ENCODE data around the gene TPSG1.
"Not testable (repeated sequence)": the region's sequence is repeated elsewhere in the genome, so short reads cannot be mapped to it uniquely, and the experiment has no call there.

TPSG1 gene

DNA sequence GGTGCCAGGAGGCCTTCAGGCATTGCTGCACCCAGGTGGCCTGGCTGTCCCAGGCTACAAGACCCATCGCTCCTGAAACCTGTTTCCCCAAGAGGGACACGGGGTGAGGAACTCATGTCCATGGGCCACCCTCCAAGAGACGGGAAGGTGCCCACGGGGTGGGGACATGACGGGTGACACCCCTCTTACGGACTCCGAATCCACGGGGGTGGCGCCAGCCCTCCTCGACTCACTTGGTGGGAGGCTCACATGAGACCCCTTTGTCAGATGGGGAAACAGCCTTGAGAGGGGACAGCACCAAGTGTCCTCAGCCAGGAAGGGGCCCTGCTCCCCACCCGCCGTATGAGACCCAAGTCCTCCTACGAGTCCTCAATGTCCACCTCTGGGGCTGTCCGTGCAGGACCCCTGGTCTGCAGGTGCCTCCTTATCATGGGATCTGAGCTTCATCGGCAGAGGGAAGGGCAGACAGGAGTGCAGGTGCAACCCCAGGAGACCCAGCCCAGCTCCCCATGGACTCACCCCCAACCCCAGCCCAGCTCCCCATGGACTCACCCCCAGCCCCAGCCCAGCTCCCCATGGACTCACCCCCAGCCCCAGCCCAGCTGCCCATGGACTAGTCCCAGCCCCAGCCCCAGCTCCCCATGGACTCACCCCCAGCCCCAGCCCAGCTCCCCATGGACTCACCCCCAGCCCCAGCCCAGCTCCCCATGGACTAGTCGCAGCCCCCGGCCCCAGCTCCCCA lies 5.6 kb upstream of the TPSG1 start:
- not testable (repeated sequence) for DNase-seq (ENCODE audit: low spot score)

DNA sequence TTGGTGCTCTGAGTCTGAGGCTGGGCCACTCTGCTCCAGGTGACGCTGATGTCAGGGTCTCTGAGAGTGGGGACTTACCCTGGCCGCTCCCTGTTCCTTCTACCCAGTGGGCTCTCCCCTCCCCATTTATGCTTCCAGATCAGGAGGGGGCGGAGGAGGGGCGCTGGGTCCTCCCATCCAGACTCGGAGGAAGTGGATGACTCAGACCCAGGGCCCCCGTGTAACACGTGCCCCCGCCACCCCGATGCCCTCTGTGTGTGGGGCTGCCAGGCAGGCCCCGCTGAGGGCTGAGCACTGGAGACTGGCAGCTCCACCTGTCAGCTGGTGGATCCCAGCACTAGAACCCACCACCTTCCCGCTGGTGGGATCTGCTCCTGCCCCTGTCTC lies 5.0 kb upstream of the TPSG1 start, which contains the start of gene TPSB2:
Gene TPSB2 (minus strand): TSS at position 101 of the 387 bp plus-strand sequence. CDS start 233 bp downstream, outside the sequence.
- not testable (repeated sequence) for DNase-seq (ENCODE audit: low spot score)

DNA sequence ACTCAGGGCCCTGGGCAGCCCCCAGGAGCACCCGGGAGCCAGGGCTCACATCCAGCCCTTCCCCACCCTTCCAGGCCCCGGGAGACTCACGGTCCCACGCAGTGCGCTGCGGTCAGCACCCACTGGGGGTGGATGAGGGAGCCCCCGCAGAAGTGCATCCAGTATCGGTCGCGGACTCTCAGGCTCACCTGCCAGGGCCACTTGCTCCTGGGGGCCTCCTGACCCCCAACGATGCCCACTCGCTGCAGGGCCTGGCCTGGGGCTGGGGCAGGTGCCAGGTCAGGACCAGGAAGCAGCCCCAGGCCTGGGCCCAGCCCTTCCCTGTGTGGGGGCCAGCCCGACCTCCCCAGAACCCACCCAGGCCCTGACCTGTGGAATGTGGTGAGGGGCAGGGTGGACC lies 4.4 kb upstream of the TPSG1 start:
- DNase-seq (ENCODE audit: low spot score): not testable (repeated sequence)

DNA sequence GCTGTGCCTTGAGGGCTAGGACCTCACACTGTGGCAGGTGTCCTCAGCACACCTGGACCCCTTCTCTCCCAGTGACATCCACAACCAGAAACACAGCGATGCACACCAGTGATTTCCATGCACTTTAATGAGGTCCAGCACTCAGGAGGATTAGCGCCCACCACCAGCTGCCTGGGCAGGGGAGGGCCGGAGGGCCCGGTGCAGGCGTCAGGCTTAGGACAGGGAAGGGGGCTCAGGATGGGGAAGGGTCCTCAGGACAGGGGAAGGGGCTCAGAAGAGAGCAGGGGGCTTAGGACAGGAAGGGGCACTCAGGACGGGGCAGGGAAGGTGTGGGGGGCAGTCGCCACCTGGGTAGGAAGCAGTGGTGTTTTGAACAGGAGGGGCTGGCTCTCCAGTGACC lies 3.2 kb upstream of the TPSG1 start:
- DNase-seq (ENCODE audit: low spot score): not testable (repeated sequence)

DNA sequence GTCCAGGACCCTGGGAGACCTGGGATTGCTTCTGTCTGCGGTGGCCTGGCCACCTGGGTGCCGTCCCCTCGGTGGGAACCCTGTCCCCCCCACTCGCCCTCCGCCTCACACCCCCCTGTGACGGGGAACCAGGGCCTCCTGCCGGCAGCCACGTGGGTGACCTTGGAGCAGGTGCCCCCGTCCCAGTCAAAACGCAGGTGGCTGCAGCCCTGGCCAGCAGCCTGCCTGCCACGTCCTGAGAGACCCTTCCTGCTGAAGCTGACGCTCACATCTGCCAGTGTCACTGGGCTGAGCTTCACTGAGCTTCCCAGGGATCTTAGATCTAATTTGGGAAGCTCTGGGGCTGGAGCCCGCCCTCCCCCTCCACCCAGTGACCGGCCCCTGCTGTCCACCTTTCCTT lies 1.6 kb upstream of the TPSG1 start:
- DNase-seq (ENCODE audit: low spot score): not testable (repeated sequence)

DNA sequence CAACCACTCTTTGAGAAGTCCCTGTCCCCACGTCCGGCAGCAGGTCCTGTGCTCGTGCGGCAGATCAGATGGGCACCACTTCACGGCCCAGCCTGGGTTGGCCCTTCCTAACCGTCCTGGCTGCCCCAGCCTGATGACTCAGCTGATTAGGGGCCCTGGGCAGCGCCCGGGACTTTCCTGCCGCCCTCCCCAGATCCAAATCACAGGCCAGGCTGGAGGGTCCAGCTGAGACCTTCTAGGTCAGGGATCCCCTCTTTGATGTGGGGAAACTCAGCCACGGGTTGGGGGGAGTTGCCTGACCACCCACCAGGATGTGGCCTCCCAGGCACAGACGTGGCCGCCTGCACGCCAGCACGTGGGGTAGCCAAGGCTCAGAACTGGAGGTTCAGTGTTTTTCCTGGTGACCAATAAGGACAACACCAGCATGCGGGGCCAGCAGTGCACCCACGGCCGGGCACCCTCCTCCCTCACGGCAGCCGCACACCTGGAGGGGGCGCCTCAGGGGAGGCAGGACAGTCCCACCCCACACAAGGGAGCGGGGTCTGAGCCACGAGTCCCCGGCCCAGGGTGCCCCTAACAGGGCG lies 752 bp upstream of the TPSG1 start:
- DNase-seq (ENCODE audit: low spot score): not testable (repeated sequence)

DNA sequence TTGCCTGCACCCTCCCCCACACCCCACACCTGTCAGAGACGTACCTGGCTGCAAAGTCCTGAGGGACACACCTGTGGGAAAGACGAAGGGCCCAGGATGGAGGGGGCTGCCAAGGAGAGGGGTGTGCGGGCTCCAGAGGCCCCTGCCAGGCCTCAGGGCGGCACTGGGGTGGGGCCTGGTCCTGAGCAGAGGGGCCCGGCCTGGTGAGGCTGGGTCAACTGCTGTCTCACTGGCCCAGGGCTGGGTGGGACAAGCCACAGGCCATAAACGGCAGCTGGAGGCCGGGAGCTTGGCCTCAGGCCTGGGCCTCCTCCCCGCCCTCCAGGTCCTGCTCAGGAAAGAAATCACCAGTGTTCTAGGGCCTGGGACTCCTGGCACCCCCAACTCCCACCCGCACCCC lies 510 bp downstream of the TPSG1 start:
- no peak for DNase-seq (ENCODE audit: low spot score)

DNA sequence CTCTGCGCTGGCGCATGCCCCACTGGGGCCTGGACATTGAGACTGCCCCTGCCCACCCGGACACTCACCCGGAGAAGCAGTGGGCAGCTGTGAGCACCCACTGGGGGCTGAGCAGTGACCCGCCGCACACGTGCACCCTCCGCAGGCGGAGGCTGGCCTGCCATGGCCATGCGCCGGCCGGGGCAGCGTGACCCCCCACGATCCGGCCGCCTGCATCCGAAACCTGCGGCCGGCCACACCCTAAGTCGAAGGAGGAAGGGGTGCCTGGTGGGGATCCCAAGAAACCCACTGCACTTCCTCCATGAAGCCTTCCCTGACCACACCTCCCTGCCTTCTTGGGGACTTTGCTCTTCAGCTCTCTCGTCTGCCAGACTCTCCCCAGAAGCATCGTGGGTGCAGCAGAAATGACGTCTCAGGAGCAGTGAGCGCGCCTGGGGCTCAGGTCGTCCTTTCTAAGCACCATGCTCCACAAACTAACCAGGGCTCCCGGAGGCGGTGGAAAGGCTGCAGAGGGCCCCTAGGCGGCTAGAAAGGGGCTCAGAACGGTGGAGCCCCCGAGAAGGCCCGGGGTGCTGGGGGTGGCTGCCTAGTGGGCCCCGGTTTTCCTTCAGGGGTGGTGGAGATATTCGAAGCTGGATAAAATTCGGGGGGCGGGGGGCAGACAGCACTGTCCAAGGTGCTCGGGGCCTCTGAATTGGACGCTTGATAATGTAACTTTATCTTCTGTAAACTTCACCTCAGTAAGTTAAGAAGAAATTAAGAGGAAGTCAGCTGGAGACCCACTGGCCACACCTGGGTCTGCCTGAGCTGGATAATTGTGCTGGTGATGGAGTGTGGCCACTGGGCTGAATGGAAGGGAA lies 1.5 kb downstream of the TPSG1 start:
- DNase-seq (ENCODE audit: low spot score): no peak

DNA sequence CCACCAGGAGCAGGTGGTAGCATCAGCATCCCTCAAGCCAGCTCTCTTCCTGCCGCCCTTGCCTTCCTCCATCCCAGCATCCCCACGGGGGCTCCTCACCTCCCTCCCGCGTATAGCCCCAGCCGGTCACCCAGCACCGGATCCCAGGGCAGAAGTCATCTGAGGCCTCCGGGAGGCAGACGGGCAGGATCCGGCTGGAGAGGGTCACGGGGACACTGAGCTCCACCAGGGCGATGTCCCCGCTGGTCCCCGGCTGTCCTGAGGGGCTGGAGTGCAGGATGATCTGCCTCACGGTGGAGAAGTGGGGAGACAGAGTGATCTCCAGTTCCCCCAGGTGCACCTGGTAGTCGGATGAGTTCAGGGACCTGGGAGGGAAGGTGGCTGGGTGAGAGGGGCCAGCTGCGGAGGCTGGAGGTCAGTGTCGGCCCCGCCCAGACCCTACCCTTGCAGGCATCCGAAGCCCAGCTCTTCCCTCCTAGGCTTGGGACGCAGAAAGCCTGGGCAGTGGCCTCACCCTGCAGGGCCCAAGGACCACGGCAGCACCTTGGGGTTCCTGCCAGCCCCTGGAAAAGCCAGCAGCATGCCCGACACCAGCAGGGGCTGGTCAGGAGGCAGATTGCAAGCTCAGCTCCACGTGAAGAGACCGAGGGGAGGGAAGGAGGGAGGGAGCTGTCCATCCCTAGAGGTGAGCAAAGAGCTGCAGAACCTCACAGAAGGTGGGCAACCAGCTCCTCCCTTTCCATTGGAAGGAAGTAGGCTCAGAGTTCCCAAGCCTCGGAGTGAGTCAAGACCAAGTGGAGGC lies 2.3 kb downstream of the TPSG1 start:
- DNase-seq (ENCODE audit: low spot score): no peak

DNA sequence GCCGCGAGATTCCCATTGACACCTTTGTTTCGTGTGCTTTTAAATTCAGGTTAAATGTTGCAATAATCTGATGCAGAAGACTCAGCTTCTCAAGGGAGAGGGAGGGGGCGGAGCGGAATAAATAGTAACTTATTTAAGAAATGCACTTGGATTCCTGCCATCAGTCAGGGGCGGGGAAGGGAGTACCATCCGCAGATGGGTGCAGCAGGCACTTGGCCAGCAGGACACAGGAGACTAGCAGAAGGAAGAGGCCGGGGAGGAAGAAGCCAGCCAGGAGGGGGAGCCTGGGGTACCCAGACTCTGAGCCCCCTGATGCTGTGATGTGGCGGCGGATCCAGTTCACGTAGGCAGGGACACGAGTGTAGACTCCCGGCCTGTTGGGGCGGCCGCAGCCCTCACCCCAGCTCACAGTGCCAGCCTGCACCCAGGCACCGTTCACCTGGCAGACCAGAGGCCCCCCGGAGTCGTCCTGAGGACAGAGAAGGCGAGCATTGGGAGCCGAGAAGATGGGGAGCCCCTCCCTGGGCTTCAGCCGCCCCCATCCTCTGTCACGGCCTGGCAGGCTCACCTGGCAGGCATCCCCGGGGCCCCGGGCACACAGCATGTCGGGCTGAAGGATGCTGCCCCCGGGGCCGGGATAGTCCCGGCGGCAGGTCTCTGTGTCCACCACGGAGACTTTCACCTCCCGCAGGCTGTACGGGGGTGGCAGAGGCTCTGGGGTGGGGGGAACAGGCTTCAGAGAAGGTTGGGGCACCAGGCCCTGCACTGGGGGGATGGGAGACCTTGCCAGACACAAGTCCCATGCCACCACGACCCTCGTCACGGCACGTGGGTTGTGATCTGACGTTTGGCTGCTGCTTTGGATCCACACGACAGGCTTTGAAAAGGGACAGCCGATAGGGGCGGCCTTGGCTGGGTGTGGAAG lies 3.2 kb downstream of the TPSG1 start:
- DNase-seq (ENCODE audit: low spot score): no peak

DNA sequence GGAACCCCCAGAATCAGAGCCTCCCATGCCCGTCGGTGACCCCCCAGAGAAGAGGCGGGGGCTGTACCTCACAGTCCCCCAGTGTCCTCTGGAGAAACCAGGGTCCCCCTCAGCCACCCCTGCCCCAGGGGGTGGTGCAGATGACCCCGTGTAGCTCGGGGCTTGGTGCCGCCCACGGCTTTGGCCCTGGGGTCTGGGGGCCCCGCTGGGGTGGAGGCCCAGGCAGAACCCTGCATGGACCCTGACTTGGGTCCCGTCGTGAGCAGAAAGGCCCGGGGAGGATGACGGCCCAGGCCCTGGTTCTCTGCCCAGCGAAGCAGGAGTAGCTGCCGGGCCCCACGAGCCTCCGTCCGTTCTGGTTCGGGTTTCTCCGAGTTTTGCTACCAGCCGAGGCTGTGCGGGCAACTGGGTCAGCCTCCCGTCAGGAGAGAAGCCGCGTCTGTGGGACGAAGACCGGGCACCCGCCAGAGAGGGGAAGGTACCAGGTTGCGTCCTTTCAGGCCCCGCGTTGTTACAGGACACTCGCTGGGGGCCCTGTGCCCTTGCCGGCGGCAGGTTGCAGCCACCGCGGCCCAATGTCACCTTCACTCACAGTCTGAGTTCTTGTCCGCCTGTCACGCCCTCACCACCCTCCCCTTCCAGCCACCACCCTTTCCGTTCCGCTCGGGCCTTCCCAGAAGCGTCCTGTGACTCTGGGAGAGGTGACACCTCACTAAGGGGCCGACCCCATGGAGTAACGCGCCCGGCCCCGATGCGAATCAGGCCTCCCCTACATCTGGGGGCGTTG lies 4.0 kb downstream of the TPSG1 start:
- DNase-seq (ENCODE audit: low spot score): no peak

DNA sequence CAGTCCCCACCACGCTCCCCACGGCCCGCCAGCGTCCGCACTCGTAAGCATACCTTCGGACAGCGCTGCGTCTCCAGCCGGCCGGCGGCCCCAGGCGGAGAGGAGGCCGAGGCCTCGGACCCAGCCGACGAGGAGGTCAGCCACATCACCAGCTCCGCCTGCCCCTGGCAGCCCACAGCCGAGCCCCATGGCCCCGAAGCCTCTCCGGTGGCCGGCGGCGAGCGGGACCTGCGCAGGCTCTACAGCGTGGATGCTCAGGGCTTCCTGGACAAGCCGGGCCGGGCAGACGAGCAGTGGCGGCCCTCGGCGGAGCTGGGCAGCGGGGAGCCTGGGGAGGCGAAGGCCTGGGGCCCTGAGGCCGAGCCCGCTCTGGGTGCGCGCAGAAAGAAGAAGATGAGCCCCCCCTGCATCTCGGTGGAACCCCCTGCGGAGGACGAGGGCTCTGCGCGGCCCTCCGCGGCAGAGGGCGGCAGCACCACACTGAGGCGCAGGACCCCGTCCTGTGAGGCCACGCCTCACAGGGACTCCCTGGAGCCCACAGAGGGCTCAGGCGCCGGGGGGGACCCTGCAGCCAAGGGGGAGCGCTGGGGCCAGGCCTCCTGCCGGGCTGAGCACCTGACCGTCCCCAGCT lies 4.9 kb downstream of the TPSG1 start:
- no peak for DNase-seq (ENCODE audit: low spot score)

DNA sequence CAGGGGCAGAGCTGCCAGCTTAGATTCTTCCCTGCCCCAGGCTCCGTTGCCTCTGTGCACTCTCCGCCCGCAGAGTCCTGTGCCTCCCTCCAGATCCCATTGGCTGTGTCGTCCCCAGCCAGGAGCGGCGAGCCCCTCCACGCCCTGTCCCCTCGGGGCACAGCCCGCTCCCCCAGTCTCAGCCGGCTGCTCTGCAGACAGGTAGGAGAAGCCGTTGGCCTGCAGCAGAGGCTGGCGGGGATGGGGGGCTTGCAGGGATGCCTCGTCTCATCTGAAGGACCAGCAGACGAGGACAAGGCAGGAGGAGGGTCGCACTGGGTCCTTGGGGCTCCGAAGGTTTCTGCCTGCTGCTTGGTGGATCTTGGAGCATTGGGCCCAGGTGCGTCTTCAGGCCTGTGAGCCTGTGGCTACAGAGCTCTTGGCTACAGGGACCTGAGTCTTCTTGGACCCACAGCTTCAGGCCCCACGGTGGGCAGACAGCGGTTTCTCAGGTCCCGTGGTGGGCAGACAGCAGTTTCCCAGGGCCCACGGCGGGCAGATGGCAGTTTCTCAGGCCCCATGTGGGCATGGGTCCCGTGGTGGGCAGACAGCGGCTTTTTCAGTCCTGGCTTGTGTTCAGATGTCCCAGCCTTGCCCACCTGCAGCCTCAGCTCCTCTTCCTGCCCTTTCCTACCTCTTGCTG lies 6.0 kb downstream of the TPSG1 start:
- DNase-seq (ENCODE audit: low spot score): no peak

DNA sequence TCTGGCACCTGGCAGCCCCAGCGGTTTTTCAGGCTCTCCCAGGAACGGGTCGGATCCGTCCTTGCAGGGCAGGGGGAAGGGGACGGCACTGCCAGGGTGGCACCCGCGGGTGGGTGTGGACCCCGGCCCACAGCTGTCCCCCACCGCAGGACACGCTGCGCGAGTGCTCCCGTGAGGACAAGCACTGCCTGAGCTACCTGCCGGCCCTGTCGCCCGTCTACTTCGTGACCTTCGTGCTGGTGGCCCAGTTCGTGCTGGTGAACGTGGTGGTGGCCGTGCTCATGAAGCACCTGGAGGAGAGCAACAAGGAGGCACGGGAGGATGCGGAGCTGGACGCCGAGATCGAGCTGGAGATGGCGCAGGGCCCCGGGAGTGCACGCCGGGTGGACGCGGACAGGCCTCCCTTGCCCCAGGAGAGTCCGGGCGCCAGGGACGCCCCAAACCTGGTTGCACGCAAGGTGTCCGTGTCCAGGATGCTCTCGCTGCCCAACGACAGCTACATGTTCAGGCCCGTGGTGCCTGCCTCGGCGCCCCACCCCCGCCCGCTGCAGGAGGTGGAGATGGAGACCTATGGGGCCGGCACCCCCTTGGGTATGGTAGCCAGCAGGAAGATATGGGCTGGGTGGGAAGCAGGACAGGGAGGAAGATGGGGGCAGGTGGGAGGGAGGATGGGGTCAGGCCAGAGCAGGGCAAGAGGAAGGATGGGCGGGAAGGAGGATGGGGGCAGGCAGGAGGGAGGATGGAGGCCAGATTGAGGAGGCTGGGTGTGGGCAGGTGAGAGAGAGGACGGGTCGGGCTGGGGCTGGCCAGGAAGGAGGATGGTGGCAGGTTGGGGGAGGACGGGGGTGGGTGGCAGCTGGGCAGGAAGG lies 6.8 kb downstream of the TPSG1 start:
- DNase-seq (ENCODE audit: low spot score): no peak

DNA sequence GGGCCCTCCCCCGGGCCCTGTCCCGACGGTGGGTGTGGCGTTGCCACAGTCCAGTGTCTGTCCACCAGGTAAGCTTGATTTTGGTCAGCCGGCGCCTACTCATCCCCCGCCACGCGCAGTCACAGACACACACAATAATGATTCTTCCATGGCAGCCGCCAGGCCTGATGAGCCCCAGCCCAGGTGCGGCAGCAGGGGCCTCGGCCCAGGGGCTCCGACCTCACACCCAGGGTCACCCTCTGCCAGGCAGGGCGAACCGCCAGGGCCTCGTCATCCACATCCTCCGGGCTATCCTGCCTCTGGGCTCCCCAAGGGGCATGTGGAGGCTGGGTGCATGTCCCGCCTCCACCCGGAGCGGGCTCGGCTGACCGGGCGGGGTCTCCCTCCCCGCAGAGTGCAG lies 7.5 kb downstream of the TPSG1 start:
- DNase-seq (ENCODE audit: low spot score): no peak

DNA sequence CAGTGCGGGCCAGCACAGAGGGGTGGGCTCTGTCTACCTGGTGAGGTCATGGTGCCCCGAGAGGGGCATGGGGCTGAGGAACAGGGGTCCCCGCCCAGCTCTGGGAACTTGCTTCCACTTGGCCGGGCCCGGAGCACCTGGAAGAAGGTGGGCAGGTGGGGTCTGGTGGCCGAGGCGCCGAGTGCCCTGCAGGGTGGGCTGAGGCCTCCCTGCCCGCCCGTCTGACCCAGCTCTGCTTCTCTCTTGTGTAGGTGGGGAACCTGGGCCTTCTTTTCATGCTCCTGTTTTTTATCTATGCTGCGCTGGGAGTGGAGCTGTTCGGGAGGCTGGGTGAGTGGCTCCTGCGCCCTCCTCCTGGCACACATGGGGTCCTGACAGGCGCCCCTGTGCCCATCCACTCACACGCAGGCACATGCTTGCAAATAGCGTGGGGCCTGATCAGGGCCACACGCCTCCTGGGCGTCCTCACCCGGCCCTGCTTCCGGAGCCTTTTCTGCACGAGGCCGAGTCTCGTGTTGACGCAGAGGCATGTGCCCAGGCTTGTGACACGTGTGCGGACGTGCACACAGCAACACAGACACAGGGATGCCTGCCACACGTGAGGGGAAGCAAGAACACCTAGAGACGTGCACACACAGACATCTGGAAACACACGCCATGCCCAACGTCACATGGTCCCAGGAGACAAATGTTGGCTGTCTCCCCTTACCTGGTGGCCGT lies 8.2 kb downstream of the TPSG1 start:
- DNase-seq (ENCODE audit: low spot score): no peak

DNA sequence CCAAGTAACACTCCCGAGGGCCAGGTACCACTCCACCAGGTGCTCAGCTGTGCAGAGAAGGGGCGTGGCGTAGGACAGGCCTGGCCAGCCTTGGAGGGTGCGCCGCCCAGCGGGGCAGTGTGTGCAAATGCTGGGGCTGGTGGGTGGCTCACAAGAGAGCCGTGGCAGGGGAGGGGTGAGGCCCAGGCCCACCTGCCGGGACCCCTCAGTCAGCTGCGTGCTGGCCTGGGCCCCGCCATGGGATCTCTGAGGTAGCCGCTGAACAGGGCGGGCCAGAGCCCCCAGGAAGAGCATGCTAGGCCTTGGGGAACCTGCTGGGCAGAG lies 8.8 kb downstream of the TPSG1 start:
- no peak for DNase-seq (ENCODE audit: low spot score)

Data from left forelimb (tissue), 1 donor.